Endothelial cell (in vitro differentiated cells): ENCODE data around the gene SYNJ2. TPM values are rescaled to one million over a fixed set of nuclear protein-coding genes. Genes with fewer than 3 reads are reported as not detected.

Experiments used
- DNase-seq: peaks from one replicate; pipeline ENCODE4 v3.0.0; 2021; ENCODE audit warnings: low spot score
- H3K27ac Mint-ChIP-seq: one replicate; pipeline ENCODE4 v1.8.0; 2021; ENCODE audit warnings: mixed read lengths, inconsistent platforms; ENCODE audit not compliant: unreplicated experiment
- H3K27me3 Mint-ChIP-seq: one replicate; pipeline ENCODE4 v1.8.0; 2021; ENCODE audit warnings: mild to moderate bottlenecking, moderate library complexity, mixed read lengths, inconsistent platforms; ENCODE audit not compliant: unreplicated experiment
- H3K36me3 Mint-ChIP-seq: one replicate; pipeline ENCODE4 v1.8.0; 2021; ENCODE audit warnings: mild to moderate bottlenecking, low read depth, mixed read lengths, inconsistent platforms; ENCODE audit not compliant: unreplicated experiment
- H3K4me1 Mint-ChIP-seq: one replicate; pipeline ENCODE4 v1.8.0; 2021; ENCODE audit warnings: mild to moderate bottlenecking, mixed read lengths, inconsistent platforms; ENCODE audit not compliant: unreplicated experiment
- H3K4me3 Mint-ChIP-seq: one replicate; pipeline ENCODE4 v1.8.0; 2021; ENCODE audit warnings: mild to moderate bottlenecking, mixed read lengths, inconsistent platforms; ENCODE audit not compliant: unreplicated experiment
- H3K9me3 Mint-ChIP-seq: one replicate; pipeline ENCODE4 v1.8.0; 2021; ENCODE audit warnings: mixed read lengths, inconsistent platforms; ENCODE audit not compliant: unreplicated experiment
- CTCF ChIP-seq: fragments of 200-600 bp; sonication (generic); IDR thresholded peaks from one replicate; pipeline ENCODE4 v1.5.0; 2021; ENCODE audit warnings: antibody characterized with exemption; ENCODE audit not compliant: unreplicated experiment
- total RNA-seq: library from RNA; stranded (reverse); fragmentation: NEBNext Ultra II Directional; extraction: Animal tissue kit (Norgen Biotek cat#: 25700); gene quantifications from one replicate; pipeline ENCODE4 v1.2.1, GENCODE V29; 2021; ENCODE audit not compliant: unreplicated experiment

The SYNJ2 gene
- total RNA-seq, 1 donor from 2014 or later, result 33.7 TPM

- Mint-ChIP-seq H3K4me3 (no peak overlapping the region), H3K4me1 (peaks cover 12% of the 10 kb centered on the region), H3K9me3 (no peaks in the 10 kb centered on the region), H3K27me3 (peaks cover 16% of the 10 kb centered on the region), H3K27ac (no peak overlapping the region), H3K36me3 (peaks cover 9% of the 10 kb centered on the region)
- no peak for DNase-seq
- no peak for TF ChIP-seq CTCF
These were observed 5.1 kb upstream of the SYNJ2 start for GRCh38 chr6:157976345-157977175.

- no peak overlapping the region for H3K27ac Mint-ChIP-seq
- peaks cover 17% of the 10 kb centered on the region for H3K27me3 Mint-ChIP-seq
- DNase-seq, result no peak
- no peaks in the 10 kb centered on the region for H3K9me3 Mint-ChIP-seq
- H3K4me1 Mint-ChIP-seq, result peaks cover 12% of the 10 kb centered on the region
- peaks cover 9% of the 10 kb centered on the region for H3K36me3 Mint-ChIP-seq
- no peak for TF ChIP-seq CTCF
- H3K4me3 Mint-ChIP-seq, result no peak overlapping the region
These were observed 4.4 kb upstream of the SYNJ2 start for GRCh38 chr6:157977176-157977804.

- H3K27ac Mint-ChIP-seq, result peak overlapping the region; percentile 10
- no peak for TF ChIP-seq CTCF
- H3K9me3 Mint-ChIP-seq, result no peaks in the 10 kb centered on the region
These were observed 3.5 kb upstream of the SYNJ2 start for GRCh38 chr6:157978021-157978783.

GRCh38 chr6:157980288-157981131, 1.2 kb upstream of the SYNJ2 start:
- Mint-ChIP-seq H3K4me1 (peaks cover 30% of the 10 kb centered on the region), H3K36me3 (peaks cover 9% of the 10 kb centered on the region), H3K27me3 (peaks cover 19% of the 10 kb centered on the region), H3K4me3 (peak overlapping the region; percentile 84), H3K9me3 (no peaks in the 10 kb centered on the region), H3K27ac (peak overlapping the region; percentile 76)
- DNase-seq, result no peak
- TF ChIP-seq CTCF, result no peak

More at GRCh38 chr6:157978021-157978783, 3.5 kb upstream of the SYNJ2 start:
- Mint-ChIP-seq H3K4me1 (peaks cover 18% of the 10 kb centered on the region), H3K27me3 (peaks cover 22% of the 10 kb centered on the region), H3K36me3 (peaks cover 9% of the 10 kb centered on the region), H3K4me3 (no peak overlapping the region)
- DNase-seq, result no peak
